Small intestine (tissue), 7 donors: ENCODE results near the gene EIF3D. TPM values are rescaled to one million over a fixed set of nuclear protein-coding genes. Genes with fewer than 3 reads are reported as not detected.

Experiments
- DNase-seq, 2 donors: peaks; one replicate each; pipeline versions ENCODE4 v3.0.0 to v3.0.0-alpha.2; 2013
- FAIRE-seq: peaks from 2 replicates; lab custom pipeline; 2012; peaks lifted over from hg19 to GRCh38; lab: Jason Lieb, UNC
- H3K27ac ChIP-seq, 3 donors: one replicate each; pipeline ENCODE4 v1.5.1; 2013; ENCODE audit warnings: low read length in 2 of 3, mild to moderate bottlenecking in 2 of 3, control low read depth in 1 of 3, inconsistent platforms in 1 of 3, low read depth in 1 of 3, moderate library complexity in 1 of 3
- H3K27me3 ChIP-seq, 3 donors: one replicate each; pipeline ENCODE4 v1.6.1; 2013; ENCODE audit warnings: low read length in 3 of 3, inconsistent platforms in 1 of 3; ENCODE audit not compliant: control insufficient read depth in 3 of 3, insufficient read depth in 3 of 3
- H3K36me3 ChIP-seq, 3 donors: one replicate each; pipeline ENCODE4 v1.6.1; 2013; ENCODE audit warnings: low read length in 3 of 3, inconsistent platforms in 1 of 3, low read depth in 1 of 3, mild to moderate bottlenecking in 1 of 3, moderate library complexity in 1 of 3; ENCODE audit not compliant: control insufficient read depth in 3 of 3, insufficient read depth in 2 of 3
- H3K4me1 ChIP-seq, 3 donors: one replicate each; pipeline ENCODE4 v1.6.1; 2013; ENCODE audit warnings: low read length in 2 of 3, inconsistent platforms in 1 of 3, low read depth in 1 of 3, mild to moderate bottlenecking in 1 of 3, moderate library complexity in 1 of 3; ENCODE audit not compliant: control insufficient read depth in 3 of 3, insufficient read depth in 2 of 3
- H3K4me3 ChIP-seq, 3 donors: one replicate each; pipeline ENCODE4 v1.5.1; 2013; ENCODE audit warnings: low read length in 3 of 3, control low read depth in 1 of 3, inconsistent platforms in 1 of 3, low read depth in 1 of 3, mild to moderate bottlenecking in 1 of 3, moderate library complexity in 1 of 3
- H3K9me3 ChIP-seq, 2 donors: one replicate each; pipeline ENCODE4 v1.6.1; 2013; ENCODE audit warnings: low read depth in 1 of 2, low read length in 1 of 2; ENCODE audit not compliant: control insufficient read depth in 2 of 2, insufficient read depth in 1 of 2
- WGBS, 3 donors: extraction: QIAGEN DNeasy Blood & Tissue Kit; methylation state at CpG; one replicate each; pipeline ENCODE4 v1.1.7; 2013; 5-methylcytosine and 5-hydroxymethylcytosine counted together
- polyA plus RNA-seq, 4 donors: library from polyadenylated mRNA; stranded (reverse) in 3 of 4; unstranded in 1 of 4; fragments of 200-250 nt in 3 of 4; fragments of 120-200 nt in 1 of 4; gene quantifications; one replicate each; pipeline versions ENCODE4 v1.2.1 to v1.2.3, GENCODE V29; 2013
- donor health status: healthy with polysubstance abuse.
- donor health status: control.
- donor health status: control.
- donor health status: Bipolar disorder and iron deficiency.
- donor health status: healthy.

The EIF3D gene
- polyA plus RNA-seq, 4 donors = 169 to 215 (median 198) TPM

DNA sequence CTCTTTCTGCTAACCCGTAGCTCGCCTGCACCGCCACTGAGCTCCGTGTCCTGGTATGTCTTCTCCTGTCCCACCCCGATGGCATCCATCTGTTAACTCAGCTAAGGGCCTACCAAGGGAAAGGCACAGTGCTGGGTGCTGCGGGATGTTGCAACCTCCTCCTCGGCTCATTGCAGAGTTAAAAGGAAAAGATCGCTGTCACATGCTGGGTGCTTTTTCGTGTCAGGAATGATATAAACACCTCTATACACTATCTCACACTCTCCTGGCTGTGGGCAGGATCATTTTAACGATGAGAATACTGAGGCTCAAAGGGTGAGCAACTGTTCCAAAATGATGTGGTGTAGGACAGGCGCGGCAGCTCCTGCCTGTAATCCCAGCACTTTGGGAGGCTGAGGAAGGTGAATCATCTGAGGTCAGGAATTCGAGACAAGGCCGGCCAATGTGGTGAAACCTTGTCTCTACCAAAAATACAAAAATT, 57.6 kb downstream of the EIF3D start:
- Histone ChIP-seq H3K27me3 (no peaks in the 10 kb centered on the region), H3K9me3 (no peaks in the 10 kb centered on the region), H3K4me1 (peaks cover 0 to 4% (median 0%) of the 10 kb centered on the region in 3 donors), H3K27ac (peak overlapping the region in 2 of 3 donors; percentile 13 to 80), H3K36me3 (peaks cover 21 to 94% (median 23%) of the 10 kb centered on the region in 3 donors), H3K4me3 (no peak overlapping the region)
- WGBS, 3 donors = 84 to 90% (median 86%) methylated on average over 14 of the region's 14 CpGs
- DNase-seq (no peak), FAIRE-seq (no peak)

GRCh38 chr22:36470994-36471331, 58.0 kb downstream of the EIF3D start:
- H3K4me1 ChIP-seq = peaks cover 0 to 6% (median 0%) of the 10 kb centered on the region in 3 donors
- DNase-seq = no peak
- FAIRE-seq = no peak
- WGBS, 3 donors = 69 to 85% (median 77%) methylated on average over 10 of the region's 10 CpGs
- H3K9me3 ChIP-seq = no peaks in the 10 kb centered on the region
- H3K27me3 ChIP-seq = no peaks in the 10 kb centered on the region
- H3K4me3 ChIP-seq = no peak overlapping the region
- H3K27ac ChIP-seq = peak overlapping the region in 2 of 3 donors; percentile 13 to 80
- H3K36me3 ChIP-seq = peaks cover 21 to 94% (median 22%) of the 10 kb centered on the region in 3 donors

DNA sequence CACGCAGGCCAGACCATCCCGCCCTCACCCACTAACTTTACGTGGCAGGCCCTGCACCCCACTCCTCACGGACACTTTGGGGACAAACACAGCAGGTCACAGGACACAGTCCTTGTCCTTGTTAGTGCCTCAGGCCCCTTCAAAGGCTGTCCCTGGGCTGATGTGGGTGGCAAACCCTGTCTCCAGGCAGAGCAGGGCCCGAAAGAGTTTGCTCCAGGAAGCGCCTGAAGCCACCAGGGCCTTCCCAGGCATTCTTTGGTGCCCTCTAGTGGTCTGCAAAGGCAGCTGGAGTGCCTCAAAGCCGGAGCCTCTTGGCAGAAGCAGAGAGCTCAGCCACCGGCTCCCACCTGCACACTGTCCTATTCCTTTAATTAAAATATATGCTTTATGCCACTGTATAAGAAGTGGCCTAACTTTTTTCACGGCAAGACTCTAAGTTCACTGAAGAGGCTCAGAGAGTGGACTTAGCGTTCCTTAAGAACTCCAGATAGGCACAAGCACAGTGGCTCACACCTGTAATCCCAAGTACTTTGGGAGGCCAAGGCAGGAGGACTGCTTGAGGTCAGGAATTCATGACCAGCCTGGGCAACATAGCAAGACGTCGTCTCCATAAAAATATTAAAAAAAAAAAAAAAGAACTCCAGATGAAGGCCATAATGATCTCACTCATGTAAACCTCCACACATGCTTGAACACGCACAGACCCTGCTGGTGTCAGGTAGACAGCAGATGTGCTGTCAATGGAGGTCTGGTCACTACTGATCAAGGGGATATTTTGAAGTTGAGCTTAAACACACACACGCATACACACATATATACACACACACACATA, 58.6 kb downstream of the EIF3D start:
- 41 to 46% (median 41%) methylated on average over 14 of the region's 14 CpGs for WGBS, 3 donors

GRCh38 chr22:36469094-36469710, 59.8 kb downstream of the EIF3D start:
- H3K36me3 ChIP-seq = peaks cover 12 to 88% (median 13%) of the 10 kb centered on the region in 3 donors
- WGBS, 3 donors = 81 to 87% (median 85%) methylated on average over 14 of the region's 14 CpGs
- DNase-seq (no peak), FAIRE-seq (no peak)
- peaks cover 0 to 16% (median 0%) of the 10 kb centered on the region in 3 donors for H3K4me1 ChIP-seq
- H3K4me3 ChIP-seq = no peak overlapping the region
- H3K27ac ChIP-seq = peak overlapping the region in 1 of 3 donors; percentile 22
- H3K9me3 ChIP-seq = no peaks in the 10 kb centered on the region
- no peaks in the 10 kb centered on the region for H3K27me3 ChIP-seq

More for the DNA sequence above, 58.6 kb downstream of the EIF3D start:
- FAIRE-seq (no peak), DNase-seq (peak; percentile 86 to 89)
- no peaks in the 10 kb centered on the region for H3K27me3 ChIP-seq
- peaks cover 0 to 12% (median 0%) of the 10 kb centered on the region in 3 donors for H3K4me1 ChIP-seq
- no peaks in the 10 kb centered on the region for H3K9me3 ChIP-seq
- H3K36me3 ChIP-seq = peaks cover 15 to 94% (median 16%) of the 10 kb centered on the region in 3 donors
- H3K4me3 ChIP-seq = no peak overlapping the region
- H3K27ac ChIP-seq = peak overlapping the region; percentile 17 to 80 (median 40)

DNA sequence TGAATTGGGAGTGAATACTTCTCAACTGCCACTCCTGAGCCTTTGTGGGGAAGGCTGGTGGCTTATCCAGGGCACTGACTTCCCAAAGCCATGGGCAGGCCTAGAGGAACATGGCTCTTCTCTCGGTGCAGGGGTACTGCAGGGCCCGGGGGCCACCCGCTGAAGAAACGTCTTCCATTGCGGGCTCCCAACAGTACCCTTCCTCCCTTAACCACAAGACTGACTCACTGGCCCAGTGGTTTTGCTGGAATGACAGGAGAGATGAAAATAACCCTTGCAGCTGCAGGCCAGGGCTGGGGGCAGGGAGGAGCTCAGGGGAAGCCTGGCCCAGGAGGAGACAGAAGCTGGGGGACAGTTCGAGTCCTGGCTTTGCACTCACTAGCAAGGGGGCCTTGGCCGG, 61.0 kb downstream of the EIF3D start:
- H3K27me3 ChIP-seq = no peaks in the 10 kb centered on the region
- WGBS, 3 donors = 72 to 88% (median 85%) methylated on average over 7 of the region's 7 CpGs
- peak overlapping the region in 2 of 3 donors; percentile 3 to 82 for H3K27ac ChIP-seq
- H3K9me3 ChIP-seq = no peaks in the 10 kb centered on the region
- no peak for DNase-seq
- FAIRE-seq = no peak
- peaks cover 0 to 16% (median 0%) of the 10 kb centered on the region in 3 donors for H3K4me1 ChIP-seq
- peaks cover 5 to 76% (median 8%) of the 10 kb centered on the region in 3 donors for H3K36me3 ChIP-seq
- H3K4me3 ChIP-seq = no peak overlapping the region

DNA sequence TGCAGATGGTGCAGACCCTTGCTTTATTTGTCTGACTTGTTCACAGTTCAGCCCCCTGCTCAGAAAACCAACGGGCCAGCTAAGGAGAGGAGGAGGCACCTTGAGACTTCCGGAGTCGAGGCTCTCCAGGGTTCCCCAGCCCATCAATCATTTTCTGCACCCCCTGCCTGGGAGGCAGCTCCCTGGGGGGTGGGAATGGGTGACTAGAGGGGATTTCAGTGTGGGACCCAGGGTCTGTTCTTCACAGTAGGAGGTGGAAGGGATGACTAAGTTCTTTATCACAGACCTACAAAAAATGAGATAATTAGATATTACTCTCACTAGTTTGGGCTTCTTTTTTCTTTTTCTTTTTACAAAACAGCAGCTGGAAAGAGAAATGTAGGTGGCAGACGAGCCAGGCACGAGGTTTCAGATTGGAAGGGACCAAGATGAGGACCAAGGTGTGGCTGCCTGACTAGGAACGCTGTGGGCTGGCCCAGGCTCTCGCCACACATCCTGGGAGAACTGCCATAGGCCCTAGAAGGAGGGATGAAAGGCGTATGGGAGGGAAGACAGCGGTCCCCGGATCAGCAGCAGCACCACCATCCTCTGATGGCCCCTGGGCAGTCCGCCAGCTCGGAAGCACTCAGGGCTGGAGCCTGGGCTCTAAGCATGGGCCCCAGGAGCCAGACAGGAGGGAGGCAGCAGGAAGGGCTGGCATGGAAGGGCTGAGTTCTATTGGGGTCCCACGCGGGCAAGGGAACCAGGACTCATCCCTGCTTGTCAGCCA, 61.7 kb downstream of the EIF3D start:
- Histone ChIP-seq H3K27me3 (no peaks in the 10 kb centered on the region), H3K9me3 (no peaks in the 10 kb centered on the region), H3K36me3 (peaks cover 0 to 68% (median 4%) of the 10 kb centered on the region in 3 donors), H3K4me3 (no peak overlapping the region), H3K4me1 (peaks cover 0 to 20% (median 0%) of the 10 kb centered on the region in 3 donors), H3K27ac (peak overlapping the region in 2 of 3 donors; percentile 3 to 82)
- FAIRE-seq (no peak), DNase-seq (no peak)
- 64 to 77% (median 72%) methylated on average over 14 of the region's 14 CpGs for WGBS, 3 donors

DNA sequence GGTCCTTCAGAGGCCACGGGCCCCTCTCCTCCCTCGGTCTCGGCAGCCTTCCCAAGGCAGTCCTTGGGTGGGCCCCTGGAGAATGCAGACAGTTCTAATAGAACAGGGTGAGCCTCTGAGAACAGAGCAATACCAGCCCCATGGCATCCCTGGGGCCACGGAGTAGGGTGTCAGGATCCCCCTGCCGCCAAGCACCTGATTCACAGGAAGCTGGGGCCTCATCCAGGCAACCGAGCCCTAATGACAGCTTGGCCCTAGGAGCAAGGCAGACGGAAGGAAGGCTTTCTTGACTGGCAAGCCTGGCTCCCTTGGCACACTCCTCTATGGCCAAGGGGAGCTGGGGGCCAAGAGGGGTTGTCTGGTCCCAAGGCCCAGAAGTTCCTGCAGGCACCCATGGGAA, 62.7 kb downstream of the EIF3D start:
- WGBS, 3 donors = 85 to 93% (median 87%) methylated on average over 5 to 7 of the region's 7 CpGs

More for the DNA sequence above, 62.7 kb downstream of the EIF3D start:
- Histone ChIP-seq H3K4me3 (no peak overlapping the region), H3K27ac (peak overlapping the region in 2 of 3 donors; percentile 15 to 52), H3K9me3 (no peaks in the 10 kb centered on the region), H3K4me1 (peaks cover 0 to 27% (median 0%) of the 10 kb centered on the region in 3 donors), H3K36me3 (peaks cover 0 to 59% (median 0%) of the 10 kb centered on the region in 3 donors), H3K27me3 (no peaks in the 10 kb centered on the region)
- DNase-seq (no peak), FAIRE-seq (no peak)
